Endodermal cell (in vitro differentiated cells): ENCODE data around the gene ANKRD6. TPM values are rescaled to one million over a fixed set of nuclear protein-coding genes. Genes with fewer than 3 reads are reported as not detected.

ENCODE experiments used
- DNase-seq: peaks from one replicate; pipeline ENCODE4 v3.0.0-alpha.2; 2017
- H3K27ac ChIP-seq: 2 replicates; pipeline ENCODE4 v1.5.1; 2013; ENCODE audit warnings: mild to moderate bottlenecking, low read depth, low read length, moderate library complexity
- H3K27me3 ChIP-seq: 2 replicates; pipeline ENCODE4 v1.6.1; 2013; ENCODE audit warnings: mild to moderate bottlenecking, low read length, moderate library complexity; ENCODE audit not compliant: insufficient read depth, control insufficient read depth, poor library complexity, severe bottlenecking
- H3K36me3 ChIP-seq: 2 replicates; pipeline ENCODE4 v1.7.0; 2013; ENCODE audit warnings: mild to moderate bottlenecking, low read length, moderate library complexity; ENCODE audit not compliant: control insufficient read depth, insufficient read depth
- H3K4me1 ChIP-seq: one replicate; pipeline ENCODE4 v1.7.0; 2013; ENCODE audit warnings: low read length; ENCODE audit not compliant: control insufficient read depth, insufficient read depth
- H3K4me3 ChIP-seq: 2 replicates; pipeline ENCODE4 v1.5.1; 2013; ENCODE audit warnings: mild to moderate bottlenecking, low read length, moderate library complexity
- H3K9ac ChIP-seq: 2 replicates; pipeline ENCODE4 v1.6.1; 2013; ENCODE audit warnings: mild to moderate bottlenecking, low read length, moderate library complexity; ENCODE audit not compliant: poor library complexity, severe bottlenecking; ENCODE audit errors: extremely low read depth
- H3K9me3 ChIP-seq: 2 replicates; pipeline ENCODE4 v1.6.1; 2013; ENCODE audit warnings: mild to moderate bottlenecking, low read length, moderate library complexity; ENCODE audit not compliant: control insufficient read depth
- H3K27ac Mint-ChIP-seq: 2 replicates; pipeline ENCODE4 v1.8.0; 2020; ENCODE audit warnings: mixed read lengths
- H3K27me3 Mint-ChIP-seq: 2 replicates; pipeline ENCODE4 v1.8.0; 2021; ENCODE audit warnings: mild to moderate bottlenecking, mixed read lengths; ENCODE audit not compliant: insufficient read depth
- H3K36me3 Mint-ChIP-seq: 2 replicates; pipeline ENCODE4 v1.8.0; 2020; ENCODE audit warnings: low read depth, mixed read lengths
- H3K4me1 Mint-ChIP-seq: 2 replicates; pipeline ENCODE4 v1.8.0; 2020; ENCODE audit warnings: mixed read lengths
- H3K4me3 Mint-ChIP-seq: 2 replicates; pipeline ENCODE4 v1.8.0; 2020; ENCODE audit warnings: mild to moderate bottlenecking, moderate library complexity, mixed read lengths
- H3K9me3 Mint-ChIP-seq: 2 replicates; pipeline ENCODE4 v1.8.0; 2020; ENCODE audit warnings: mild to moderate bottlenecking, mixed read lengths
- WGBS, 2 experiments: methylation state at CpG; one replicate each; pipeline versions ENCODE4 v1.1.5 to v1.1.7; 2013; ENCODE audit warnings: missing lambda C conversion rate in 2 of 2, mixed read lengths in 1 of 2; ENCODE audit not compliant: insufficient coverage in 1 of 2, insufficient read length in 1 of 2; 5-methylcytosine and 5-hydroxymethylcytosine counted together
- total RNA-seq, 2 donors: library from RNA; stranded (reverse); fragmentation: NEBNext Ultra II Directional in 1 of 2; extraction: Animal tissue kit (Norgen Biotek cat#: 25700) in 1 of 2; gene quantifications; 2 replicates in 1 of 2; 3 replicates in 1 of 2; pipeline ENCODE4 v1.2.1, GENCODE V29; 2021
- TF ChIP-seq, protein P1 (sequence below): fragments of 200-600 bp; sonication (generic); conservative IDR thresholded peaks from 2 replicates; pipeline ENCODE4 v1.5.0; 2021; ENCODE audit warnings: antibody characterized with exemption, mild to moderate bottlenecking

ANKRD6 gene
- total RNA-seq, 2 donors from 2014 or later = 88.7 to 110 TPM

DNA sequence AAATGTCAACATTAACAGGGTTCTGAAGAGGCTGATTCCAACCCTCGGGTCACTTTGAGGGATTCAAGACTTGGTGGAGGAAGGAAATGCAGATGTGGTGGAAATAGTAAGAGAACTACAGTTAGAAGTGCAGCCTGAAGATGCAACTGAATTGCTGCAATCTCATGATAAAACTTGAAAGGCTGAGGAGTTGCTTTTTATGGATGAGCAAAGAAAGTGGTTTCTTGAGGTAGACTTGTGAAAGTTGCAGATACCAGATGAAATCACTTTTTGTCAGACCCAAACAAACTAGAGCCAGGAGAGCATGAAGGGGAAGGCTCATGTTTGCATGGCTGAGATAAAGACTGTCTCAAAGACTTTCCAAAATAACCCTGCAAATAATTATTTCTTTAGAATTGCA lies 16.2 kb downstream of the ANKRD6 start:
- peaks cover 3% of the 10 kb centered on the region for H3K9me3 ChIP-seq
- DNase-seq = no peak
- TF ChIP-seq, protein P1, sequence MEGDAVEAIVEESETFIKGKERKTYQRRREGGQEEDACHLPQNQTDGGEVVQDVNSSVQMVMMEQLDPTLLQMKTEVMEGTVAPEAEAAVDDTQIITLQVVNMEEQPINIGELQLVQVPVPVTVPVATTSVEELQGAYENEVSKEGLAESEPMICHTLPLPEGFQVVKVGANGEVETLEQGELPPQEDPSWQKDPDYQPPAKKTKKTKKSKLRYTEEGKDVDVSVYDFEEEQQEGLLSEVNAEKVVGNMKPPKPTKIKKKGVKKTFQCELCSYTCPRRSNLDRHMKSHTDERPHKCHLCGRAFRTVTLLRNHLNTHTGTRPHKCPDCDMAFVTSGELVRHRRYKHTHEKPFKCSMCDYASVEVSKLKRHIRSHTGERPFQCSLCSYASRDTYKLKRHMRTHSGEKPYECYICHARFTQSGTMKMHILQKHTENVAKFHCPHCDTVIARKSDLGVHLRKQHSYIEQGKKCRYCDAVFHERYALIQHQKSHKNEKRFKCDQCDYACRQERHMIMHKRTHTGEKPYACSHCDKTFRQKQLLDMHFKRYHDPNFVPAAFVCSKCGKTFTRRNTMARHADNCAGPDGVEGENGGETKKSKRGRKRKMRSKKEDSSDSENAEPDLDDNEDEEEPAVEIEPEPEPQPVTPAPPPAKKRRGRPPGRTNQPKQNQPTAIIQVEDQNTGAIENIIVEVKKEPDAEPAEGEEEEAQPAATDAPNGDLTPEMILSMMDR = no peak
- Mint-ChIP-seq H3K9me3 (peaks cover 1% of the 10 kb centered on the region), H3K27me3 (no peaks in the 10 kb centered on the region), H3K27ac (no peak overlapping the region), H3K4me3 (no peak overlapping the region), H3K36me3 (peaks cover 12% of the 10 kb centered on the region), H3K4me1 (no peaks in the 10 kb centered on the region)
- peaks cover 14% of the 10 kb centered on the region for H3K36me3 ChIP-seq
- 82 to 89% methylated on average over 1 of the region's 1 CpG for WGBS, 2 experiments
- H3K9ac ChIP-seq = no peak overlapping the region
- H3K27ac ChIP-seq = no peak overlapping the region
- H3K27me3 ChIP-seq = no peaks in the 10 kb centered on the region
- H3K4me3 ChIP-seq = no peak overlapping the region
- no peaks in the 10 kb centered on the region for H3K4me1 ChIP-seq

DNA sequence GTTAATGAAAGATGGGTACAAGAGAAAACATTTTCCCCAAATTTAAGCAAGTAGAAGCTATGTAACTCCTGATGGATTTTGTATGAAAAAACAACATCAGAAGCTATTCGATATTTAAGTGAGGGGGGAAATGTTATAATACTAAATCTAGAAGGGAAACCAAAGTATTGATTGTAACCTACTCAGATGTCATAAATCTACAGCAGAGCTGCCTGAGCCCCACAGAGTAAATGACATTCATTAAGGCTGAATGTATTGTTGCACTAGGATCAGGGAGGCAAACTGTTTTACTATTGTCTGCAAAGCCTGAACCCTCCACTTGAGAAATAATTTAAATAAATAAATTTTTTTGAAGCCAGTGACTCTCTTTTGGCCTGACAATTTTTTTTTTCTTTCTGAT lies 19.3 kb downstream of the ANKRD6 start:
- Mint-ChIP-seq H3K9me3 (peaks cover 13% of the 10 kb centered on the region), H3K4me1 (no peaks in the 10 kb centered on the region), H3K27ac (no peak overlapping the region), H3K4me3 (no peak overlapping the region), H3K36me3 (peaks cover 32% of the 10 kb centered on the region), H3K27me3 (no peaks in the 10 kb centered on the region)
- 83 to 89% methylated on average over 1 of the region's 1 CpG for WGBS, 2 experiments
- Histone ChIP-seq H3K4me1 (no peaks in the 10 kb centered on the region), H3K9me3 (peaks cover 18% of the 10 kb centered on the region), H3K4me3 (no peak overlapping the region), H3K9ac (no peak overlapping the region), H3K27ac (no peak overlapping the region), H3K36me3 (peaks cover 42% of the 10 kb centered on the region), H3K27me3 (no peaks in the 10 kb centered on the region)
- TF ChIP-seq, protein P1 = no peak
- DNase-seq = no peak

DNA sequence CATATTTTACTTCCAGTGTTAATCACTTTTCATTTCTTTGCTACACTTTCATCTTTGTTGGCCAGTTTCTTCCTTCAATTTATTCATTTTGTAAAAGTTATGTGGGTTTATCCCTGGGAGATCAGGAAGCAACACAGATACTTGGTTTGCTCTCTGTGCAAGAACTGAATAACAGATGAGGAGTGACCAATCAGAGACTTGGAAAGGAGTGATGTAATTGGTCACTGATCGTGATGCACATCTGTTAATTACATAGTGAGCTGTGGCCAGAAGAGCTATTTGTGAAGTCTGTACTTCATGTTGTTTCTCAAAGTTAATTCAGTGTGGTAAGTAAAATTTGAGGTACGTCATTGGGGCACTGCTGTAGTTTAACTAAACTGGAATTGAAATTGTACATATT lies 21.3 kb downstream of the ANKRD6 start:
- Mint-ChIP-seq H3K36me3 (peaks cover 27% of the 10 kb centered on the region), H3K27ac (no peak overlapping the region), H3K4me3 (no peak overlapping the region), H3K27me3 (no peaks in the 10 kb centered on the region), H3K9me3 (peaks cover 13% of the 10 kb centered on the region), H3K4me1 (no peaks in the 10 kb centered on the region)
- Histone ChIP-seq H3K36me3 (peaks cover 43% of the 10 kb centered on the region), H3K27ac (no peak overlapping the region), H3K4me1 (no peaks in the 10 kb centered on the region), H3K27me3 (no peaks in the 10 kb centered on the region), H3K9me3 (peaks cover 18% of the 10 kb centered on the region), H3K4me3 (peak overlapping the region; percentile 8), H3K9ac (no peak overlapping the region)
- 93 to 98% methylated on average over 2 of the region's 2 CpGs for WGBS, 2 experiments
- DNase-seq = no peak
- TF ChIP-seq, protein P1 = no peak
